ENCODE data around the gene TNRC18. TPM values are rescaled to one million over a fixed set of nuclear protein-coding genes. Genes with fewer than 3 reads are reported as not detected.

TNRC18 gene
- total and polyA plus RNA-seq, 4 donors: 33.4 to 117 (median 84.1) TPM

DNA sequence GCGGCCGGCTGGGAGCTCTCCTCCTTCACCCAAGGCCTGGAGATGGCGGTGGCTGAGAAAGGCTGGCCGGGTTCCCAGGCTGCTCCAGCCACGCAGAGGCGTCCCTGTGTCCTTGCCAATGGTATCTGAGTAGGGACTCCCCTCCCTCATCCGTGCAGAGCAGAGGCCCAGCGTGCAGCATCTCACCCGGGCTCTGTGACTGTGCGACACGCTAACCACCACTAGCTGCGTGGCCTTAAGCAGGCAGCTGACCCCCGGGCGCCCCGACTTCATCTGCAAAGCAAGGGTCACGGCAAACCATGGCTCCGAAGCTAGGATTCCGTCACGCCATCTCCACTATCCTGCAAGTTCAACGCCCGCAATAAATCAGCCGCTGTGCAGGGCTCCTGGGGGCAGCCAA is 47.2 kb upstream of the TNRC18 start:
- peak; percentile 93 to 97 (median 93) for DNase-seq
- TF ChIP-seq, protein P1, sequence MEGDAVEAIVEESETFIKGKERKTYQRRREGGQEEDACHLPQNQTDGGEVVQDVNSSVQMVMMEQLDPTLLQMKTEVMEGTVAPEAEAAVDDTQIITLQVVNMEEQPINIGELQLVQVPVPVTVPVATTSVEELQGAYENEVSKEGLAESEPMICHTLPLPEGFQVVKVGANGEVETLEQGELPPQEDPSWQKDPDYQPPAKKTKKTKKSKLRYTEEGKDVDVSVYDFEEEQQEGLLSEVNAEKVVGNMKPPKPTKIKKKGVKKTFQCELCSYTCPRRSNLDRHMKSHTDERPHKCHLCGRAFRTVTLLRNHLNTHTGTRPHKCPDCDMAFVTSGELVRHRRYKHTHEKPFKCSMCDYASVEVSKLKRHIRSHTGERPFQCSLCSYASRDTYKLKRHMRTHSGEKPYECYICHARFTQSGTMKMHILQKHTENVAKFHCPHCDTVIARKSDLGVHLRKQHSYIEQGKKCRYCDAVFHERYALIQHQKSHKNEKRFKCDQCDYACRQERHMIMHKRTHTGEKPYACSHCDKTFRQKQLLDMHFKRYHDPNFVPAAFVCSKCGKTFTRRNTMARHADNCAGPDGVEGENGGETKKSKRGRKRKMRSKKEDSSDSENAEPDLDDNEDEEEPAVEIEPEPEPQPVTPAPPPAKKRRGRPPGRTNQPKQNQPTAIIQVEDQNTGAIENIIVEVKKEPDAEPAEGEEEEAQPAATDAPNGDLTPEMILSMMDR (IDR thresholded peaks at IDR 0.05; ENCODE audit: control extremely low read depth, extremely low read depth): no peak

DNA sequence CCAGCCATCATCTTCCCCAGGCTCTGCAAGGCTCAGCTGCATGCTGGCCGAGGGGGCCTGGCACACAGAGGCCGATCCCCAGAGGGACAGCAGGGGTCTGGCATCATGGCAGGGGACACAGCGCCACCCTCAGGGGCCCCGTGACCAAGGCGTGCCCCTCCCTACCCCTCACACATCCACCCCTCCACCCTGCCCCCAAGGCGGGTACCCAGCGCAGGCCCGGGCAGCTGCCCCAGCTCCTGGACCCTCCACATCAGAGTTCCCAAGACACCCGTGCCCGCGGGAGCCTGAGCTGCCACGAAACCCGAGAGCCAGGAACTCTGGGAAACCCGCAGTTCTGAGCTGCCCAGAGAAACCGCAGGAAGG is 46.5 kb upstream of the TNRC18 start:
- WGBS, 2 donors: 79 to 89% methylated on average over 14 to 15 of the region's 15 CpGs
- H3K4me3 ChIP-seq: no peak overlapping the region
- no peak overlapping the region for H3K27ac ChIP-seq (ENCODE audit: low read depth in 1 of 2, low read length in 1 of 2)
- ATAC-seq (ENCODE audit: insufficient read depth, low FRiP score) (no peak), DNase-seq (no peak)
- H3K9ac ChIP-seq (ENCODE audit: insufficient read depth in 1 of 2, low read length in 2 of 2): no peak overlapping the region
- TF ChIP-seq, protein P1 (IDR thresholded peaks at IDR 0.05; ENCODE audit: control extremely low read depth, extremely low read depth): no peak
- H3K9me3 ChIP-seq (ENCODE audit: control insufficient read depth in 4 of 4, insufficient read depth in 3 of 4, low read length in 3 of 4): no peaks in the 10 kb centered on the region
- no peaks in the 10 kb centered on the region for H3K36me3 ChIP-seq (ENCODE audit: control insufficient read depth in 4 of 4, insufficient read depth in 4 of 4, low read length in 4 of 4)
- peaks cover 0 to 4% (median 0%) of the 10 kb centered on the region in 5 donors for H3K4me1 ChIP-seq (ENCODE audit: control insufficient read depth in 5 of 5, insufficient read depth in 5 of 5, low read length in 5 of 5)
- H3K27me3 ChIP-seq (ENCODE audit: control insufficient read depth in 3 of 3, insufficient read depth in 3 of 3, low read length in 2 of 3): no peaks in the 10 kb centered on the region

More for the DNA sequence above, 47.2 kb upstream of the TNRC18 start:
- peaks cover 0 to 4% (median 0%) of the 10 kb centered on the region in 5 donors for H3K4me1 ChIP-seq (ENCODE audit: control insufficient read depth in 5 of 5, insufficient read depth in 5 of 5, low read length in 5 of 5)
- WGBS, 2 donors: 80 to 84% methylated on average over 22 of the region's 22 CpGs
- no peak overlapping the region for H3K9ac ChIP-seq (ENCODE audit: insufficient read depth in 1 of 2, low read length in 2 of 2)
- H3K36me3 ChIP-seq (ENCODE audit: control insufficient read depth in 4 of 4, insufficient read depth in 4 of 4, low read length in 4 of 4): no peaks in the 10 kb centered on the region
- no peak overlapping the region for H3K4me3 ChIP-seq
- H3K27ac ChIP-seq (ENCODE audit: low read depth in 1 of 2, low read length in 1 of 2): no peak overlapping the region
- H3K9me3 ChIP-seq (ENCODE audit: control insufficient read depth in 4 of 4, insufficient read depth in 3 of 4, low read length in 3 of 4): no peaks in the 10 kb centered on the region
- peak; percentile 34 for ATAC-seq (ENCODE audit: insufficient read depth, low FRiP score)
- H3K27me3 ChIP-seq (ENCODE audit: control insufficient read depth in 3 of 3, insufficient read depth in 3 of 3, low read length in 2 of 3): no peaks in the 10 kb centered on the region

DNA sequence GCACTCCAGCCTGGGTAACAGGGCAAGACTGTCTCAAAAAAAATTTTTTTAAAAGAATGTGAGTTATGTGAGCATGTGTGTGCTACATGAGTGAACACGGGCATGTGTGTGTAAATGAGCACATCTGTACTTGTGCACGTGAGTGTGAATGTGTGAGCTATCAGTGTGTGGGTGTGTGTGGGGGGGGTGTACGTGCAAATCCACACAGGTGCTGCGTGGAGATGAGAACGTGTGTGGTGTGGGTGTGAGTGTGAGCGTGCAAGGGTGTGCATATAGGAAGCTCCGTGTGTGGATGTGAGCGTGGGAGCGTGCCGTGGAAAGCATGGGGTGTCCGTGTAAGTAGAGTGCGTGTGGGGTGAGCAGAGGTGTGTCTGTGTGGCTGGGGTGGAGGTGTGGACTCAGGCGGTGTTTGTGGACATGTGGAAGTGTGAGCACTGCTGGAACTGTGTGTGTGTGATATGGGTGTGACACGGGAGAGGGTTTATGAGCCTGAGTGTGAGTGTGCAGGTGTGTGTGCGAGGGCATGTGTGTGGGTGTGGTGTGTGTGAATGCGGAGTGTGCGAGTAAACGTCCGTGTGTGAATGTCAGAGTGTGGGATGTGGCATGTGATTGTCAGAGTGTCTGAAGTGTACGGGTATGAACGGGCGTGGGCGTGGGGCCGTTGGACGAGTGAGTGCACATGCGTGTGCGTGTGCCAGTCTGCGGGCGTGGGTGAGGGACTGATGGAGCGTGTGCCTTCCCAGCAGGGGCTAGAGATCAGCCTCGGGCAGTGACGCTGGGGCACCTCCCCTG is 45.9 kb upstream of the TNRC18 start:
- no peak for ATAC-seq (ENCODE audit: insufficient read depth, low FRiP score)
- H3K4me3 ChIP-seq: no peak overlapping the region
- DNase-seq: no peak
- no peak overlapping the region for H3K27ac ChIP-seq (ENCODE audit: low read depth in 1 of 2, low read length in 1 of 2)
- H3K36me3 ChIP-seq (ENCODE audit: control insufficient read depth in 4 of 4, insufficient read depth in 4 of 4, low read length in 4 of 4): no peaks in the 10 kb centered on the region
- H3K4me1 ChIP-seq (ENCODE audit: control insufficient read depth in 5 of 5, insufficient read depth in 5 of 5, low read length in 5 of 5): peaks cover 0 to 4% (median 0%) of the 10 kb centered on the region in 5 donors
- no peak overlapping the region for H3K9ac ChIP-seq (ENCODE audit: insufficient read depth in 1 of 2, low read length in 2 of 2)
- WGBS, 2 donors: 91 to 92% methylated on average over 31 to 32 of the region's 32 CpGs
- no peaks in the 10 kb centered on the region for H3K27me3 ChIP-seq (ENCODE audit: control insufficient read depth in 3 of 3, insufficient read depth in 3 of 3, low read length in 2 of 3)
- TF ChIP-seq, protein P1 (IDR thresholded peaks at IDR 0.05; ENCODE audit: control extremely low read depth, extremely low read depth): no peak
- H3K9me3 ChIP-seq (ENCODE audit: control insufficient read depth in 4 of 4, insufficient read depth in 3 of 4, low read length in 3 of 4): no peaks in the 10 kb centered on the region

Data from lung (tissue), 12 donors.